NCI-H524 (cell line): ENCODE results near the gene CPT1B.
"Not testable (repeated sequence)": the region's sequence is repeated elsewhere in the genome, so short reads cannot be mapped to it uniquely, and the experiment has no call there.

Experiments used
- DNase-seq, 2 experiments: peaks; one replicate each; lab custom pipeline; 2025; lab: John Stamatoyannopoulos, UW

The CPT1B gene

DNA sequence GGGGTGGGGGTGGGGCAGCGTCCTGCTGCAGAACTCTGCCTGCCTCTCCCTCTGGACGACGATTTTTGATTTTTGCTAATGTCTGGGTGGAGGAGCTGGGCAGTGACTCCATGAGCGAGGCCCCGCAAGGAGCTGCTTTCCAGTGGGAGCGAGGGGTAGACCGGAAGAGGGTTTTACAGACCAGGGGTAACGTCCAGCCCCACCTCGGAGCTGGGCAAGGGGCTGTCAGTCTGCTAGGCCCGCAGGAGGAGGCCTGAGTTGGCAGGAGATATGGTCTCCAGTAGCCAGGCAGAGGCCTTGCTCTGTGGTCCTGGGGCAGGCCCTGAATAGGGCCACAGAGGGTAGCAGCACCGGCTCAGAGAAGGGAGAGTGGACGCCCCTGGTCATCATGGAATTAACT, 31.4 kb upstream of the CPT1B start:
- DNase-seq: no peak

DNA sequence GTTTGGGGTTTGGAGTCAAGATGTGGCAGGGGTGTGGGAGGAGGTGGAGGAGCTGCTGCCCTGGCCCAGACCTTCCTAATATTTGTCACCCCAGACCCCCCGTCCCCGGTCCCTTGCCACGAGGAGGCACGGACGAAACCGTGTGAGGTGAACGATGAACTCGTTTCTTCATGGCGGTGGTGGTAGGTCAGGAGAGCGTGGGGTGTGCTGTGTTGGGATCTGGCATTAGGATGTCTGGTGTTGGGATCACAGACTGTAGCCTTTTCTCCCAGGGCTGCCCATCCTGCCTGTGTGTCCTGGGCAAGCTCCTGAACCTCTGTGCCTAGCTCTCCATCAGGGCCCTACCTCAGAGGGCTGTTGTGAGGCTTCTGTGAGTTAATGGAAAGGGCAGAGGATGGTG, 30.8 kb upstream of the CPT1B start:
- no peak for DNase-seq

DNA sequence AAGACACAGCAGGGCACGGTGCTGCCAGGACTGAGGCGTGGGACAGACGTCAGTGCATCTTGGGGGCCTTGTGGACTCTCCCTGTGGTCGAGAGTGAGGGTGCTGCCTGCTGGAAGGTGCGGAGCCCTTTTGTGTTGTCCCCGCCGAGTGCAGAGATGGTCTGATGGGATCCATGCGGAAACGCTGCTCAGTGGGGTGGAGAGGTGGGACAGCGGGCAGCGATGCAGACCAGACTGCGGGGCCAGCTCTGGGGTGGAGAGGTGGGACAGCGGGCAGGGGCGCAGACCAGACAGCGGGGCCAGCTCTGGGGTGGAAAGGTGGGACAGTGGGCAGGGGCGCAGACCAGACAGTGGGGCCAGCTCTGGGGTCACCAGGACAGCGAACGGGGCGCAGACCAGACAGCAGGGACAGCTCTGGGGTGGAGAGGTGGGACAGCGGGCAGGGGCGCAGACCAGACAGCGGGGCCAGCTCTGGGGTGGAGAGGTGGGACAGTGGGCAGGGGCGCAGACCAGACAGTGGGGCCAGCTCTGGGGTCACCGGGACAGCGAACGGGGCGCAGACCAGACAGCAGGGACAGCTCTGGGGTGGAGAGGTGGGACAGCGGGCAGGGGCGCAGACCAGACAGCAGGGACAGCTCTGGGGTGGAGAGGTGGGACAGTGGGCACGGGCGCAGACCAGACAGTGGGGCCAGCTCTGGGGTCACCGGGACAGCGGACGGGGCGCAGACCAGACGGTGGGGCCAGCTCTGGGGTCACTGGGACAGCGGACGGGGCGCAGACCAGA, 30.0 kb upstream of the CPT1B start:
- DNase-seq: not testable (repeated sequence)

DNA sequence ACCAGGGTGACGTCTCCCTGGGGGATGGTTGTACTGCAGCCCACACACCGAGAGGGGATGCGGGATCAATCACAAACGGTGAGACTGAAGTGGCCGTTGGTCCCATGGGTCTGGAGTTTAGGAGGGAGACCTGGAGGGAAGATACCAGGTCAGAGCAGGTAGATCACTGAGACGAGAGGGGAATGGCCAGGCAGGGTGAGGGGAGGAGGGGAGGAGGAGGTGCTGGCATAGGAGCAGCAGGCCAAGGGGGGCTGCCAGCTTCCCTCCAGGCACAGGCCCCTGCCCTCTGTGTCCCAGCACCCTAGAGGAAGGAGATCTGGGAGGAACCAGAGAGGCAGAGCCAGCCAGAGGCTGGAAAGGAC, 29.4 kb upstream of the CPT1B start:
- DNase-seq: no peak

DNA sequence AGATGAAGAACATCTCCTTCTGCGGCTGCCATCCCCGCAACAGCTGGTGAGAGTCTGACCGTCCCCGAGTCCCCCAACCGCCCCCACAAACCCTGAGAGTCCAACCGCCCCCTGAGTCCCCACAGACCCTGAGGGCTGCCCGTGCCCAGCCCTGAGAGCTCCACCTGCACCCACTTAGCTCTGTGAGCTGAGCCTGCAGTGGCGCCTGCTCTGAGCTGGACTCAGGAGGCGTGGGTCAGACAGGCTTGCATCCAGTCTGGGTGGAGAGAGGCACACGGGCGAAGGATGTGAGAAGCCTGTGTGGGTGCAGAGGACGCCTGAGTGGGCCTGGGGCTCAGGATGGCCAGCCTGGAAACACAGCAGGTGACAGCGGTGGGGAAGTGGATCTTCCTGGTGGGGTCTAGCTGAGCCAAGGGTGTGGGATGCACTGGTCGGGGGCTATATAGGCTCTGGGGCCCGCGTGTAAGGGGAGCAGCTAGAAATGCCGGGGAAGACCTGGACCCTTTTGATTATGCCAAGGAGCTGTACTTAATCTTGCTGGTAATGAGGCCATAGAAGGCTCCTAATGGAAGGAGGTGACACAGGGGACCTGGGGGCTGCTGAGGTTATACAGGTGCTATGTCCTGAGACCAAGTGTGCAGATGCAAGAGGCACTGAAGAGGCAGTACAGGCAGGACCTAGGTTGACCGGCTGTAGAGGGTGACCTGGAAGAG, 28.9 kb upstream of the CPT1B start:
- no peak for DNase-seq

DNA sequence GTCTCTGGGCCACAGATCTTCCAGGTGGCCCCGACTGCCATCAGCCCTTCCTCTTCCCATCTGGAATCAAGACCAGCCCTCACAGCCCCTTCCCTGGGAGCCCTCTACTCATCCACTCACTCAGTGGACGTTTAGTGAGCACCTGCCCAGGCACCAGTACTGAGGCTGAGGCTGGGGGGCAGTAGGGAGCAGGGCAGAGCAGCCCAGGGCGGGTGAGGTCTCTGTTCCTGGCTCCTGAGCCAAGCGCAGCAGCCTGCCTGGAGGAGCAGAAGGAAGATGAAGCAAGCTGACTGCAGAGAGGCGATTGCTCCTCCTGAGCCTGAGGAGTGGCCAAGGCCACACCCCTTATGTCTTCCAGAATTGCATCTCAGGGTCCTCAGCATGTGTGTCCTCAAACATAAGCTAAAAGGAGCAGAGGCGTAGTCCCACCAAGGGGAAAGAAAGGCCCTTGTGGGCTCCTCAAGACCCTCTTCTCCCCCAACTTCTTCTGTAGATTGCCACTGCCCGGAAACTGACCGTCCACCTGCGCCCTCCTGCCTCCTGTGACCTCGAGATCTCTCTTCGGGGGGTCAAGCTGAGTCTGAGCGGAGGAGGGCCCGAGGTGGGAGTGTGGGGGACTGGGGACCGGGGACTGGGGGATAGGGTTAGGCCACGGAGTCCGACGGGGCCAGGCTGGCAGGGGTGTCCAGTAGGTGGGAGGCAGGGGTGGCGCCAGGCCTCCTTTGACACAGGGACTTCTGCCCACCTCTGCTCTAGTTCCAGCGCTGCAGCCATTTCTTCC, 28.1 kb upstream of the CPT1B start:
- no peak for DNase-seq

DNA sequence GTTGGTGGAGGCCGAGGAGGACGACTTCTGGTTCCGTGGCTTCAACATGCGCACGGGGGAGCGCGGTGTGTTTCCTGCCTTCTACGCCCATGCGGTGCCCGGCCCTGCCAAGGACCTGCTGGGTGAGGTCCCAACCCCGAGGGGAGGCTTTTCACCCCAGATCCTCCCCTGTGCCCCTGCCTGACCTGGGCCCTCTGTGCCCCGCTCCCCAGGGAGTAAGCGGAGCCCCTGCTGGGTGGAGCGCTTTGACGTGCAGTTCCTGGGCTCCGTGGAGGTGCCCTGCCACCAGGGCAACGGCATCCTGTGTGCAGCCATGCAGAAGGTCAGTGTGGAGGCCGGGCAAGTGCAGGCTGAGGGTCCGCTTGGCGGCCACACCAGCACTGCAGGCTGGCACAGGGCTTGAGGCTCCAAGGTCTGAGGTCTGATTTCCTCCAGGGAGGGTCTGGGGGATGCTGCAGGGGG, 27.4 kb upstream of the CPT1B start:
- DNase-seq: no peak

DNA sequence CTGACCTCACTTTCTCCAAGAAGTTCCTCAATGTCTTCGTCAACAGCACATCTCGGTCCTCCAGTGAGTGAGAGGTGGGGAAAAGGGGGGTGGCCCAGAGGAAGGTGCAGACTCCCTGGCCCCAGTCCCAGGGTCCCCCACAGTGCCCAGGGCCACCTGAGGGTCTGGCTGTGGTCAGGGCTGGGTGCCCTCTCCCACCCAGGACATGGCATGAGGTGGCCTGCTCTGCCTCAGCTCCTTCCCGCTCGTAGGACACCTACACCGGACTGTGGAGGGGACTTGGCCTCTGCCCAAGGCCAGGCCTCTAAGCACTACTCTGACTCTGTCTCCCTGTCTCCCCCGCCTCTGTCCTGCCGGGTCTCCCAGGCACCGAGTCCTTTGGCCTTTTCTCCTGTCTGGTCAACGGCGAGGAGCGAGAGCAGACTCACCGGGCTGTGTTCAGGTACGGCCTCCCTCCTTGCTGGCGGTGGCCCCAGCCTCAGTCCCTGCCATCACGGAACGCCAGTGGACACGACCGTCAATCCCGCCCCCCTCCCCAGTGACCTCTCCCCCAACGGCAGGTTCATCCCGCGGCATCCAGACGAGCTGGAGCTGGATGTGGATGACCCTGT, 26.9 kb upstream of the CPT1B start:
- DNase-seq: no peak

DNA sequence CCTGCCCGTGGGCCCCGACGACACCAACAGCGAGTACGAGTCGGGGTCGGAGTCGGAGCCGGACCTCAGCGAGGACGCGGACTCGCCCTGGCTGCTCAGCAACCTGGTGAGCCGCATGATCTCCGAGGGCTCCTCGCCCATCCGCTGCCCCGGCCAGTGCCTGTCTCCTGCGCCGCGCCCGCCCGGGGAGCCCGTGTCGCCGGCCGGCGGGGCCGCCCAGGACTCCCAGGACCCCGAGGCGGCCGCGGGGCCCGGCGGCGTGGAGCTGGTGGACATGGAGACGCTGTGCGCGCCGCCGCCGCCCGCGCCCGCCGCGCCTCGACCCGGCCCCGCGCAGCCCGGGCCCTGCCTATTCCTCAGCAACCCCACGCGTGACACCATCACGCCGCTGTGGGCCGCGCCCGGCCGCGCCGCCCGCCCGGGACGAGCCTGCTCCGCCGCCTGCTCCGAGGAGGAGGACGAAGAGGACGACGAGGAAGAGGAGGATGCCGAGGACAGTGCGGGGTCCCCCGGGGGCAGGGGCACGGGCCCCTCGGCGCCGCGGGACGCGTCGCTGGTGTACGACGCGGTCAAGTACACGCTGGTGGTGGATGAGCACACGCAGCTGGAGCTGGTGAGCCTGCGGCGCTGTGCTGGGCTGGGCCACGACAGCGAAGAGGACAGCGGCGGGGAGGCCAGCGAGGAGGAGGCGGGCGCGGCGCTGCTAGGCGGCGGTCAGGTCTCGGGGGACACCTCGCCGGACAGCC, 26.2 kb upstream of the CPT1B start:
- no peak for DNase-seq

DNA sequence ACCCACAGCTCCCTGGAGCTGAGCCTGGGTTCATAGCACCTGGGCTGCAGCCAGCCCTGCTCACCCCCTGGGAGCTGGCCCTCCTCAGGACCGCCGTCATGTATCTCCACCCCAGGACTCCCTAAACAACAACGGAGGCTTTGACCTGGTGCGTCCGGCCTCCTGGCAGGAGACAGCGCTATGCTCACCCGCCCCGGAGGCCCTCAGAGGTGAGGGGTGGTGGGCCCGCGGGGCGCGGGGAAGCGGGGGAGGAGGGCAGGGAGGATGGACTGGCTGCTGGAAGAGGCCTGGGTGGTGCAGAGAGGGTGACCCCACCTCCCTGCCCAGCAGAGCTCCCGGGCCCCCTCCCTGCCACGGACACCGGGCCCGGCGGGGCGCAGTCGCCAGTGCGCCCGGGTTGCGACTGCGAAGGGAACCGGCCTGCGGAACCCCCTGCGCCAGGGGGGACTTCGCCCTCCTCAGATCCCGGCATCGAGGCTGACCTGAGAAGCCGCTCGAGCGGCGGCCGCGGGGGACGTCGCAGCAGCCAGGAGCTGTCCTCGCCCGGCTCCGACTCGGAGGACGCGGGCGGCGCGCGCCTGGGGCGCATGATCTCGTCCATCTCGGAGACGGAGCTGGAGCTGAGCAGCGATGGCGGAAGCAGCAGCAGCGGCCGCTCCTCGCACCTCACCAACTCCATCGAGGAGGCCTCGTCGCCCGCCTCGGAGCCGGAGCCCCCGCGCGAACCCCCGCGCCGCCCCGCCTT, 25.5 kb upstream of the CPT1B start:
- DNase-seq: no peak

DNA sequence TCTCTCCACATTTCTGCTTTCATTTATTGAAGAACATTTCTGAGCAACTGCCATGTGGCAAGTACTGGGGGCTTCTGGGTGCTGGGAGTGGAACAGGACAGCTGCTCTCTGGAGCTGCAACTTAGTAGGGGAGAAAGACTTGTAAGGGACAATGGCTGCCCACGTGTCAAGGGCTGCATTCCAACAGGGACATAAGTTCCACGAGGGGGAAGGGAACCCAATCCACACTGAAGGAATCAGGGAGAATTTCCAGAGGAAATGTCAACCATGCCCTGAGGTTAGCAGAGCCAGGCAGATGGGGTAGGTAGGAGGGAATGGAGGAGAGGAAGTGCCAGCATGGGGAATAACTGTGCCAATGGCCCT, 24.1 kb upstream of the CPT1B start:
- DNase-seq: no peak

DNA sequence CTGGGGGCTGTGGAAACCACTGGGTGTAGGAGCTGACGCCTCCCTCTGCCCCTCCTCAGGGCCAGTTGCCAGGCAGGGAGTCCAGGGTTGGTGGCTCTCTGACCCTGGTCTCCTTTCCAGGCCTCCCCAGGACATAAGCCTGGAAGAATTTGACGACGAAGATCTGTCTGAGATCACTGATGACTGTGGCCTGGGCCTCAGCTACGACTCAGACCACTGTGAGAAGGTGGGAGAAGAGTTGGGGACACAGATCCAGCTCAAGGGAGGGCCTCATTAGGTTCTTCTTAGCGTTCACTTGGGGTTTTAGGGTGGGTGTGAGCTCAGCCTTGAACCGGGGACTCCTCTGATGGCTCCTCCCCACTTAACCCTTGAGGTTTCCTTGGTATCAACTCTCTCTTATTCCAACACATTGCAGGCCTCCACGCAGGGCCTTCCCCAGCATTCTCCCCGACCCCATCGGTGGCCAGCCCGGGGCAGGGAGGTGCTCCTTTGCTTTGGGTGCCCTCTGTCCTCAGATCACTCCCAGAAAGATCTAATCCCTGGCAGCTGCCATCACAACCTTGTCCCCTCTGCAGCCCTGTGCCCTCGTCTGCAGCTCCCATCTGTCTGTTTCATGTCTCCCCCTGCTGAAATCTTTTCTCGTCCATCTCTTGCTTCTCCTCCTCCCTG, 23.6 kb upstream of the CPT1B start:
- no peak for DNase-seq

DNA sequence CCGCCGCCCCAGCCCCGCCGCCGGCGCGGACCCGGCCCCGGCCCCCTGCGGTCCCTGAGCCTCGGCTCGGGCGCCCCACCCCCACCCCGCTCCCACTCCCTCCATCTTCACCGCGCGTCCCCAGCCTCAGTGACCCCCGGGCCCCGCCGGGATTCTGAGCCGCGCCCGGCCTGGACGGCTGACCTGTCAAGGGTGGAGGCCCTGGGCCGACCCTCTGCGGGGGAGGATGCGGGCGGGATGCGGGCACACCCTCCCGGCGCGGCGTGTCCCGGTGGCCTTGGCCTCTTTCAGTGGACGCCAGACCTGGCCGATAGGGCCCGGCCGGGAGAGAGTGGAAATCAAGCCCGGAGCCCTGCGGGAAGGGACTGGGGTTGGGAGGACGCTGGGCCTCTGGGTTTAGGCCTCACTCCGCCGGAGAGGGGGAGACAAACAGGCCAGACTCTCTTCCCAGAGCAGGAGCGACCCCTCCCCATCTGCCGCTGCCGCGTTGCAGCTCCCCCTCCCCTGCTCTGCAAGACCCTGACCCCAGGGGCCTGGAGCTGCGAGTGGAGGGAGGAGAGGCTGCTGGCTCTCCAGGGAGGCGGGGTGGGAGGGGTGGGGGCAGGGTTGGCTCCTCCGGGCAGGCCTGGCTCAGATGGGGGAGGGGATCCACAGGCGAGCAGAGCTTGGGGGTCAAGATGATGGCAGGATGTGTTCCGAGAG, 22.9 kb upstream of the CPT1B start:
- DNase-seq: no peak

DNA sequence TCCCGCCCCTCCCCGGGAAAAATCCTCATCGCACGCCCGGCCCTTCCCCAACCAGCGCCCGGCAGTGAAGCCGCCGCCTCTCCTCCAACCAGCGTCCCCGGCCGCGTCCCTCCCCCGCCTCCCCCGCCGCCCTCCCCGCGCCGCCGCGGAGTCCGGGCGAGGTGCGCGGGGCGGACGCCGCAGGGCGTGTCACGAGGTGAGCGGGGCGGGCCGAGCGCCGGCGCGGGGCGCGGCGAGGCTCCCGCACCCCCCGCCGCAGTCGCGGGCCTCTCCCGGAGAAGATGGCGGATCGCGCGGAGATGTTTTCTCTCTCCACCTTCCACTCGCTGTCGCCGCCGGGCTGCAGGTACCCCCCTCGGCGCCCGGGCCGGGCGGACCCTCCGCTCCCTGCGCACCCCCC, 22.3 kb upstream of the CPT1B start, which contains the start of gene MAPK8IP2:
Gene MAPK8IP2, plus strand, starts transcription at position 256 of the 400 bp plus-strand sequence. Its CDS starts 26 bp downstream, at position 282.
- peak; percentile 49 to 58 for DNase-seq

DNA sequence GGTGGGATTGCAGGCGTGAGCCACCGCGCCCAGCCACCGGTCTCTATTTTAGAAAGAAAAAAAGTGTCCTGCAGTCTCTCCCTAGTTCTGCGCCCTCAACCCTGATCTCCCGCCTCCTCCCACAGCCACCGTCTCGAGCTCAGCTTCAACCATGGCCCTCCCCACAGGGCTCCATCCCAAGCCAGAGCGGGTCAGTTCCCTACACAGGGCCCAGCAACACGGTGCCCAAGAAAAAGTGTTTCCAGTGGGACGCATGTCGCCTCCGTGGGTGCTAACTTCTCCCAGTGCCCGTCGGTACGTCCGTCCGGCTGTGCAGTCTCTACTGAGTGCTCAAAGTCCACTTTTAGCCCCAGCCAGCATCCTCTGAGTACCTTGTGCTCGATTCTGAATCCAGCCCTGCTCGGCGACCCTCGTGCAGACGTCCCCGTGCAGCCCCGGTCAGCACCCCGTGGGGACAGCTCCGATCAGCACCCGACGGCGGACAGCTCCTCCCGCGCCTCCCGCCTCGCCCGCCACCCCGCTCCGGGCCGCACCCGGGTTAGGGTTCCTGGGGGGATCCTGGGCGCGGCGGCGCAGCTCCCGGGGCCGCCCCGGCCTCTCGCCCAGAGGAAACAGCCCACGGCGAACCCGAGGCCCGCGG, 21.7 kb upstream of the CPT1B start:
- no peak for DNase-seq

DNA sequence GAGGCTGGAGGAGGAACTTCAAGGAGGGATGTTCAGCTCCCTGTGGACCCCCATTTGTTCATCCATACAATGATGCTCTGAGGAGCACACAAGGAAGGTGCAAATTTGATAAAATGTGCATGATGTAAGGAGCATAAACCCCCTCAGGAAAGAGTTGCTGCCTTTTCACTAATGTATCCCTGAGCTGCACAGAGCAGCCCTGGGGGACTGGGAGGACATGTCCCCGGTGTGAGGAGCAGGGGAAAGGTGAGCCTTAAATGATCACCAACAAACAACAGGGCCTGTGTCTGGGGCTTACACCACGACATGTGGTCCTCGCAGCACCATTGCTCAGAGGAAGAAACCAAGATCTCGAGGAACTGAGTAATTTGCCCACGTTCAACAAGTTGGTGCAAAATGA, 18.9 kb upstream of the CPT1B start:
- DNase-seq: no peak

DNA sequence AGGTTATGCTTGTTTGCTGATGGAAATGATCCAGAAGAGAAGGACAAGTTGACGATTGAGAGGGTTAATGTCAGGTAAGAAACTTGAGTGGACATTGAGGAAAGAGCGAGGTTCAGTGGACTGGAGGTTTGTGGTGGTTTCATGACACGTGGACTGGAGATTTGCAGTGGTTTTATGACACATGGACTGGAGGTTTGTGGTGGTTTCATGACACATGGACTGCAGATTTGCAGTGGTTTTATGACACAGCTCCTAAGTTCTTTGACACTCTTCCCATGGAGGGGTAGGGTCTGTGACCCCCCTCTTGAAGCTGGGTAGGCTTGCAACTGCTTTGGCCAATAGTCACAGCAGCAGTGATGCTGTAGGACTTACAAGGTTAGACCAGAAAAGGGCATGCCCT, 17.0 kb upstream of the CPT1B start:
- DNase-seq: no peak

DNA sequence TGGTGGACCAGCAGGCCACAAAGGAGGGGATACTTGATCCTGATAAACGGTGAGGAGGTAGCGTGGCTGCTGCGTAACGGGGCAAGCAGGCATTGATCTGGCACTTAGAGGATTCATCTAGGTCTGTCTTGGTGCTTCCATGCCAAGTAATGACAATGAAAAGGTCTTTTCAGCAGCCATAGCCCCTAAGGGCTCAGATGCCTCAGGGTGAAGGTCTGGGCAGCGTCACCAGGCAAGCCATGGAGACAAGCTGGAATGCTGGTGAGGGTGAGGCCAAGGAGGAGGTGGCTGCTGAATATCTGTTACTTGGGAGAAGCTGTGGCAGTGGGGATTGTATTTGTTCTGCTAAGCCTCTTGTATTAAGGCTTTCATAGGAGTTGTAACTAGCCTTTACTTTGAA, 9.2 kb upstream of the CPT1B start:
- no peak for DNase-seq

DNA sequence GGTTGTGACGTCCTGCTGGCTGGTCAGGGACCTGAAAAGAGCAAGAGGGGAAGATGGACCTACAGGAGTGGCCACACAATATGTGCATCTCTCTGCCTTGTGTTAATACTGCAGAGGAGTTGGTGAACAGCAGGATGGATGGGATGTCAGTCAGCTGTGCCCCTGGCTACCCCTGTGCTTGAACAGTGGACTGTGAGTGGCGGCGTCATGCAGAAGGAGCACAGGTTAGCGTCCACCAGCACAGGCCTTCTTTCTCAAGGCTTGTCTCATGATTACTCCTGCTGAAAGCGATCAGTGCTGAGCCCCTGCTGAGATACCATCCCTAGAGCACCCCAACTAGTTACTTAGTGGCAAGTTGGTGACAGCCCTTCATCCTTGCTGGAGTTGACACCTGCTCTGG, 8.2 kb upstream of the CPT1B start:
- DNase-seq: no peak
